HG02623 (cell line): ENCODE measurements around the gene ACVR2A.
A peak's percentile ranks its signal among the peaks of the same experiment; 100 is the strongest.

Experiments
- ATAC-seq: cut with Tn5 transposase; IDR thresholded peaks from one replicate; pipeline ENCODE4 v1.9.1; 2021; ENCODE audit warnings: moderate library complexity; ENCODE audit not compliant: unreplicated experiment

Gene ACVR2A

GRCh38 chr2:147854557-147855134, 9.8 kb downstream of the ACVR2A start:
- no peak for ATAC-seq

DNA sequence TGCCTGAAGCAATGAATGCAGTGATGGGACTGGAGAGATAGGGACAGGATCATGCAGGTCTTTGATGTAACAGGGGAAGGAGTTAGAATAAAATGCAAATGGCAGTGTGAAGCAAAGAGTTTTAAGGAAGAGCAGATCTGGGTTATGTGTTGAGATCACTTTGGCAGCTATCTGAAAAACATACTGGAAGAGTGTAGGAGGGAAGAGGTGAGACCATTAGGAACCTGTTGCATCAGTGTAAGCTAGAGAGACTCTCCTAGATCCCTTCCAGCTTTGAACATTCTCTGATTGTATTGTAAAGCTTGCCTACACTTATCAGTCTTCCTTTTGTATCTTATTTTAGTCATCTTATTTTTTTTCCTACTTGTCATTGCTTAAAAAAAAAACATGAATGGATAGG, 10.5 kb downstream of the ACVR2A start:
- no peak for ATAC-seq

GRCh38 chr2:147855977-147856376, 11.1 kb downstream of the ACVR2A start:
- ATAC-seq, result no peak

DNA sequence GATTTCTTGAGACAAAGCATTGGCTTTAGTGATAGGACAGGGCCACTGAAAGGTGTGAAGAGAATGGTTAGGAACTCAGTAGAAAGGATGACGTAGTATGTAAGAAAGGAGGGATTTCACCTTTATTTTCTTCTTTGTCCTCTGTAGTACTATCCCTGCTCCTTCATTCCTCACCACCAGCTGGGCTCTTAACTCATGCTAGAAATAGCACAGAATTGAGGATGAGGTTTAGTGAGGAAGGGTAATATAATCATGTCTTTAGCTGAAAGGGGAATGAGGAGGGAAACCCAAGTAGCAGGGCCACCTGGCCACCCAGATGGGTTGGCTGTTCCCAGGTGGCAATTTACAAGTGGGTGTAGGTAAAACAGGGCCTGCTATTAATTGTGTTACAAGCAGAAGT, 15.2 kb downstream of the ACVR2A start:
- ATAC-seq, result no peak

DNA sequence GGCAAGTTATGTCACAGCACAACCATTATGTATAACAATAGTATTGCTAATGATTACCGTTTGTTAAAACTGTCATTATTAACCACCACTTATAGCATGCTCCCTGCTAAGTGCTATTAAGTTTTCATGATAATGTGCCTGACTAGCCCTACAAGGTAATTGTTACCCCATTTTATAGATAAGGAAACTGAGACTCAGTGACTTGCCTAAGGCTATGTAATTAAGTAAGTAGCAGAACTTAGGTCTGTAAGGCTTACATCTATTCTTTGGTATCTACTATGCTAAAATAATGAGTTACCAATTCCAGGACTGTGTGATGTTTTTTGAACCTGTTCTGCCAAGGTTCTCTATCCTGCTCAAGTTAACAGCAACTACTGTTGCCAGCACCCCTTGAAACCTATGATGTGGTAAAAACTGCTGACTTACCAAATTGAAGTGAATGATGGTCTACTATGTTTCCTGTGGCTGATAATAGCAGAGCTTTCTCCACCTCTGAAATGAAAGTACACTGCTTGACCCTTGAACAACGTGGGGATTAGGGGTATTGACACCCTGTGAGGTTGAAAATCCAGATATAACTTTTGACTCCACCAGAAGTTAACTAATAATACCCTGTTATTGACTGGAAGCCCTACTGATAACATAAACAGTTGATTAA, 18.2 kb downstream of the ACVR2A start:
- ATAC-seq, result no peak

DNA sequence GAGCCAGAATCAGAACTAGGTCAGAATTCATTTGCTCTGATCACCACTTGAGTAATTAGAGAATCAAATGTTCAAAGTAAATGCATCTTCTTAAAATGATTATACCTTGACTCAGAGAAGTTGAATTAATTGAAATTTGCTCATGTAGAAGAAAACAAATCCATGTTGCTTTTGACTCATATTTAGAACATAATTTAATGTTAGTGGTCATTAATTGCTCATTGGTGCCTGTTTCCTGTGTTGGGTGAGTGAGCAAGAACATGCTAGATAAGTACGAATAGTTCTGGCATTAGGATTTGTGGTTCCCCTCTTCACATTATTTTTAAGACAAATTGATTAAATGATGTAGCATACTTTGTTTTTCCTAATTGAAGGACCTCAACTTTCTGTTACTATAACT, 19.0 kb downstream of the ACVR2A start:
- ATAC-seq, result no peak

DNA sequence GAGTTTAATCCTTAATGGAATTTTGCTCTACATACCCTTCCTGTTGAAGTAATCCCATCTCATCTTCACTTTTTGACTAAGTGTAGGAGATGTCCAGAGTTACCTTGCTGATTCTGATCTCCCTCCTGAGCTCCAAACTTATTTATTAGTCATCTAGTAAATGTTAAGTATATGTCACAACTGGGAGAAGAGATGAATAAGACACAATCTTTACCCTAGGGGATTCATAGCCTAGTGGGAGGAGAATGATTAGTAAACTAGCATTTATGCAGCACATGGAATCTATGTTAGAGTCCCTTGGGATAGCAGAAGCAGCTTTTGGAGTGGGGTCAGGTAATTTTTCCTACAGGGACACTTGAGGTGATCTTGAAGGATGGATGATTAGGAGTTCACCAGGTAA, 20.7 kb downstream of the ACVR2A start:
- ATAC-seq, result no peak

- no peak for ATAC-seq
These were observed 22.2 kb downstream of the ACVR2A start for GRCh38 chr2:147867050-147867449.

DNA sequence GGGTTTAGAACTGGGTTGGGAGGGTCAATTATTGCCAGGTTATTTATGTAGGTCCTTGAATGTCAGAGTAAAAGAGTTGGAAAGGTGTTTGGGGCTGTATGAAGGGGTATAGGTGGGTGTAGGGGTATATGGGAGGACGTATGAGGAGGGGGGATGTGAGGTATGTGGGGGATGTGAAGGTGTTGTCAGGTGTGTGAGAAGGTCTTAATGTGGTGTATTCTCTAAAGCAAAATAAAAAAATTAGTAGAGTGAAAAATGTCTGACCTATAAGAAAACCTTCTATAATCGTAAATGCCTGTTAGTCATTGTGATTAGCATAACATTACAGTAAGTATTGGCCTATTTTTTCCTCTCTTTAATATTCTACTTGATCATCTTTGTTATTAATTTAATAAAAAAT, 25.1 kb downstream of the ACVR2A start:
- ATAC-seq, result no peak

DNA sequence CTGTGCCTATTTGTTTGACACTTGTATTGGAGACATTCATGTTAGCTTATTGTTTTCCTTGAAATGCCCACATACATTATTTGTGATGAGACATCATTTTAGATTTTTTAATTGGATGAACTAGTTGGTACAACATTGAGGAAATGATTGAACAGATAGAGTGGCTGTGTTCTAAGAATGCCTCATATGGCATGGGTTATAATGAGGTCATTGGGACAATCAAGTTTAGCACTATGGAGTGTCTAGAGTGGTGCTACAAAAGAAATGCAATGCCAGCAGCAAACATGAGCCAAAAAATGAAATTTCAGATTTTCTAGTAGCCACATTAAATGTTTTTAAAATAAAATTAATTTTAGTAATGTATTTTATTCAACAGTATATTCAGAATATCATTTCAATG, 28.1 kb downstream of the ACVR2A start:
- no peak for ATAC-seq

- ATAC-seq, result no peak
These were observed 29.1 kb downstream of the ACVR2A start for GRCh38 chr2:147873859-147874483.

GRCh38 chr2:147879846-147880245, 35.0 kb downstream of the ACVR2A start:
- ATAC-seq, result no peak

- ATAC-seq, result no peak
These were observed 37.8 kb downstream of the ACVR2A start for GRCh38 chr2:147882631-147883030.

GRCh38 chr2:147884830-147885229, 40.0 kb downstream of the ACVR2A start:
- ATAC-seq, result no peak

DNA sequence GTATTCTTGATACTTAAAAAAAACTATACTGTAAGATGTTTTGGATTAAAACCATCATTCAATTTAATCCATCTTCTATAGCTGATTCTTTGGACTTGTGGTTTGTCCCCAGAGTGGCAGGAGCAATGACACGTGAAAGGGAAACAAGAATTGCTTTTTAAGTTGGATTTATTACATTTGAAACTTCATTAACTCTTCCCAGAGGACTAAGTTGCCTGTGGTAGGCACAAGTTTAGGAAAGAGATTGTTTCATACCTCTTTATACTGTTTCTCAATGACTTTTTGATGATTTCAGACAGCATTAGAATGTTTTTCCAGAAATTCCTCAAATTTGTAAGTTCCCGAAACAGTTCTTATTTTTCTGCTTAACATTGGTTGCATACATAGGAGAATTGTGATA, 41.3 kb downstream of the ACVR2A start:
- no peak for ATAC-seq

DNA sequence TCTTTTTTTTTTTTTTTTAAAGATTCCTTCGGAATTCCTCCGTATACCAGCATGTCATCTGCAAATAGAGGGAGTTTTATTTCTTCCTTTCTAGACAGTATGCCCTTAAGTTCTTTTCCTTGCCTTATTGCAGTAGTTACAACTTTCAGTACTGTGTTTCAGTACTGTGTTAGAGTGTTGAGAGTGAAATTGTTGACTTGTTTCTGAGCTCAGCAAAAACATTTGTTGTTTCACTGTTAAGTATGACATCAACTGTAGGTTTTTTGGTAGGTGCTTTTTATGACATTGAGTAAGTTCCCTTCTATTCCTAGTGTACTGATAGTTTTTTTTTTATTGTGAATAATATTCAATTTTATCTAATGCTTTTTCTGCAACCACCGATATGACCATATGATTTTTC, 43.9 kb downstream of the ACVR2A start:
- peak; percentile 60 for ATAC-seq

DNA sequence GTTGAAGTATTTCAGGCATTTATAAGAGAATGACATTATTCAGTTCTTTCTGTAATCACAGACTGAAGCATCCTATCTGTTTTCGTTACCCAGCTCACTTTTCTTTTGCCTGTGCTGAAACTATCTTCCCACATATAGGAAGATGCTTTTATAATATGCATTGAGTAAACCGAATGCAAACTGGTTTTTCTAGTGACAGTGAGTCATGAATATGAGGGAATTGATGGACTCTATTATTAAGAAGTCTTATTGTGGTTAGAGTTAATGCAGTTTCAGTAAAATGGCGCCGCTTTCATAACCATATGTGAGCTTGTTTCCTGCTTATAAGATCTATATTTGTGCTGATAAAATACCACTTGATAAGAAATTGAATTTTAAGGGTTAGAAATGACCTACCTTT, 59.2 kb downstream of the ACVR2A start:
- ATAC-seq, result no peak

DNA sequence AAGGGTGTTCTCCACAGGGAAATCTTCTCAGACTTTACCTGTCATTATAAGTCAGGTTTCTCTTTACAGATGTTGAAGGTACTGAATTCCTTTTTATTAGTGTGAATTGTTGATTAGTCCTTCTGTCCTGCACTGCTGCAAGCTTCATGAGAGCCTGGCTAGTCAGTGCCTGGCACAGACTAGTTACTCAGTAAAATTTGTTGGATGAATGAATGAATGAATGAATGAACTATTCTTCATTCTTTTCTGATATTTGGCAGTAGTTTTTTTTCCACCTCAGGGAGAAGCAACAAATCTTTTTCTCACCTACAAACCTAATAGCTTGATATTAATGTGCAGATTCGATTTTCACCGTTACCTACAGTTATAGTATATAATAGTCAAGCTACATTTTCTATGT, 64.3 kb downstream of the ACVR2A start:
- ATAC-seq, result no peak

- ATAC-seq, result no peak
These were observed 66.2 kb downstream of the ACVR2A start for GRCh38 chr2:147910990-147911473.

DNA sequence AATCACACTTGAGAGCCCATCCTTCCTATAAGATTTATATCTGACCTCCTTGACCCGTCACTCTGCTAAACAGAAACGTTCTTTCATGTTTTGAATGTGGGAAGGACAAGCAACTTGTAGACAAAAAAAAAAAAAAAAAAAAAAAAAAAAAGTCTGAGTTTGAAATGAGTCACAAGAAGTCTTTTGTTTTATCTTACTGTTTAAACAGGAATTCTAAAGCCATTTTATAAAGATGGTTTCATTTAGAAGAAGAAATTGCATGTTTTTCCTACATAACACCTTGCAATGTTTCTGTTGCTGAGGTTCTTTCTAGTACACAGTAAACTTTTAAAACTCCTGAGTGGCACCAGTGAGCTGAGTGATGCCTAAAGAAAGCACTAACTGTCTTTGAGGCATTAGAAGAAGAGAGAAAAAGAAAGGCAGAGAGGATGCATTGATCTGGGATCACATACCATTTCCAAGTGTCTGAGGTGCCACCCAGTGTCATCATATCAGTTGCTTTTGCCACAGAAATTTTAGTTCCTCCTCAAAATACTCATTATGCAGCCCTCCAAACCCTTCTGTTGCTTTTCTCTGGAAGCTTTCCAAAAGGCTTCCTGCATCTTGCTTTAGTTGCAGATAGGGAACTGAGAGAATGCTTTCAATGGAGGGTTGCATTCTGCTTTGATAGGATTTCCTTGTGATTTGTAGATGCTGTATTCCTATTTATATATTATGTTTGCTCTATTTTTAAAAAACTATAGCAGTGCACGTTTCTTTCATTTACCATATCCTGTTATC, 69.1 kb downstream of the ACVR2A start:
- ATAC-seq, result no peak

DNA sequence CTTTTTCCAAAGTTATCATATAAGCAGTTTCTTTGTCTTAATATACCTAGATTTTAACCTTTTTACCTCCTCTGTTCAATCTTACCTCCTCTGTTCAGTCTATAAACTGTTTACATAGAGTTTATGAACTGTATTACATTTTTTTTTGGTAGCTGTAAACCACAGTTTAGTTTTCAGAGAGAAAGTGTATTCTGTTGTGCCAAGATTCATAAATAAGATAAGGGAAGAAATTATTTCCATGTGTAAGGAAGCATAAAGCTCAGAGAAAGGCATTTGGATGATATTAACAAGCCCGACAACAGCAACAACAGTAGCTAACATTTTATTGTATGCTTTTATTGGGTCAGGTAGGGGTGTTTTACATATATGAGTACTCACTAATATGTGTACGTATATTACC, 71.2 kb downstream of the ACVR2A start:
- no peak for ATAC-seq

DNA sequence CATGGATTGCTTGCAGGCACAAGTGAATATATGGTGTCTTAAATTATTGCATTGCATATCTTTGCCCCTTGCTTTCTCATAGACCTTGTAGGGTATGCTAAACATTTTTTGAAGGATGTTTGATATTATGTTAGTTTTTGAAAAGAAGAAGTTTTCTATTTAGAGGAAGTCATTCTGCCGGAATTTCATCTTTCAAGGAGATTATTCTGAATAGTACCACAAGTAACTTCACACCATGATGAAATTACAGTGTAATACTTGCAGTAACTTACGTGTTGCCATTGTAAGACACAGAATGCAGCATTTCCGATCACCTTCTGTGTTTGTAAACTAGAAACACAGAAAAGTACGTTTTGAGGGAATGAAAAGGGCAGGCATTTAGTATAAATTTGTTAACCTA, 71.9 kb downstream of the ACVR2A start:
- ATAC-seq, result no peak
